ENCODE data around the gene ANKRD16.
A peak's percentile ranks its signal among the peaks of the same experiment; 100 is the strongest.
"Not testable (repeated sequence)": the region's sequence is repeated elsewhere in the genome, so short reads cannot be mapped to it uniquely, and the experiment has no call there.

ANKRD16 gene

GRCh38 chr10:5902511-5903274 is 13.0 kb upstream of the ANKRD16 start:
- DNase-seq: no peak

GRCh38 chr10:5900247-5900646 is 10.6 kb upstream of the ANKRD16 start:
- DNase-seq: no peak

GRCh38 chr10:5898163-5898562 is 8.5 kb upstream of the ANKRD16 start:
- no peak for DNase-seq

- no peak for DNase-seq
These were observed 7.8 kb upstream of the ANKRD16 start for GRCh38 chr10:5897504-5897903.

- DNase-seq: no peak
These were observed 7.3 kb upstream of the ANKRD16 start for GRCh38 chr10:5897053-5897340.

- no peak for DNase-seq
These were observed 6.7 kb upstream of the ANKRD16 start for GRCh38 chr10:5896208-5897052.

GRCh38 chr10:5895804-5896203 is 6.1 kb upstream of the ANKRD16 start:
- DNase-seq: no peak

GRCh38 chr10:5895365-5895764 is 5.7 kb upstream of the ANKRD16 start:
- DNase-seq: no peak

GRCh38 chr10:5894873-5895272 is 5.2 kb upstream of the ANKRD16 start:
- no peak for DNase-seq

GRCh38 chr10:5894403-5894802 is 4.7 kb upstream of the ANKRD16 start:
- no peak for DNase-seq

- no peak for DNase-seq
These were observed 3.6 kb upstream of the ANKRD16 start for GRCh38 chr10:5893321-5893720.

- DNase-seq: no peak
These were observed 2.3 kb upstream of the ANKRD16 start for GRCh38 chr10:5892007-5892406.

GRCh38 chr10:5891009-5891408 is 1.3 kb upstream of the ANKRD16 start:
- DNase-seq: no peak

GRCh38 chr10:5890452-5890915 is 791 bp upstream of the ANKRD16 start:
- DNase-seq: no peak

- DNase-seq: peak; percentile 54
These were observed 660 bp downstream of the ANKRD16 start for GRCh38 chr10:5888843-5889623.

GRCh38 chr10:5888351-5888750 is 1.3 kb downstream of the ANKRD16 start:
- no peak for DNase-seq

- no peak for DNase-seq
These were observed 2.1 kb downstream of the ANKRD16 start for GRCh38 chr10:5887641-5888040.

GRCh38 chr10:5887029-5887428 is 2.7 kb downstream of the ANKRD16 start:
- no peak for DNase-seq

- DNase-seq: no peak
These were observed 4.1 kb downstream of the ANKRD16 start for GRCh38 chr10:5885619-5886018.

- no peak for DNase-seq
These were observed 6.7 kb downstream of the ANKRD16 start for GRCh38 chr10:5882961-5883360.

- not testable (repeated sequence) for DNase-seq
These were observed 12.7 kb downstream of the ANKRD16 start for GRCh38 chr10:5877041-5877440.

GRCh38 chr10:5876181-5876768 is 13.4 kb downstream of the ANKRD16 start:
- DNase-seq: no peak

GRCh38 chr10:5873515-5873995 is 16.1 kb downstream of the ANKRD16 start:
- DNase-seq: peak; percentile 78

Data from left hindlimb (tissue), 1 donor.